B cell (primary cell): ENCODE results near the gene PARD3B. TPM values are rescaled to one million over a fixed set of nuclear protein-coding genes. Genes with fewer than 3 reads are reported as not detected.

Experiments used
- ATAC-seq: fragments of 200-7000 bp; cut with Tn5 transposase; one replicate; pipeline ENCODE4 v1.10.0; 2021; ENCODE audit warnings: low read depth, mild to moderate bottlenecking, moderate number of reproducible peaks, moderate library complexity
- CTCF ChIA-PET: fragments of 350-600 bp; sonication (Branson Sonifier 250); formaldehyde crosslinking; loops from one replicate; lab custom pipeline; 2021; ENCODE audit warnings: antibody characterized with exemption, inconsistent platforms; lab: Charles Lee
- POLR2A ChIA-PET: fragments of 350-600 bp; sonication (Branson Sonifier 250); formaldehyde crosslinking; loops from one replicate; lab custom pipeline; 2021; ENCODE audit warnings: antibody characterized with exemption; lab: Charles Lee
- DNase-seq: peaks from one replicate; pipeline ENCODE4 v3.0.0; 2013
- H2AFZ ChIP-seq: 2 replicates; pipeline ENCODE4 v1.6.1; 2012; ENCODE audit warnings: mild to moderate bottlenecking, low read depth, low read length; ENCODE audit not compliant: insufficient read depth, poor library complexity, severe bottlenecking
- H3K27ac ChIP-seq, 2 donors: 1 replicate in 1 of 2; 2 replicates in 1 of 2; pipeline ENCODE4 v1.5.1; 2012 to 2013; ENCODE audit warnings: low read length in 2 of 2, mild to moderate bottlenecking in 2 of 2, moderate library complexity in 1 of 2
- H3K27me3 ChIP-seq, 4 experiments: fragments of 200-600 bp in 1 of 4; sonication (generic) in 1 of 4; replicated peaks in 1 of 4; 1 replicate in 2 of 4; 2 replicates in 2 of 4; pipeline versions ENCODE4 v1.6.1 to v1.7.0; 2013 to 2016; ENCODE audit warnings: low read length in 3 of 4, mild to moderate bottlenecking in 2 of 4, mixed read lengths in 1 of 4, moderate library complexity in 1 of 4; ENCODE audit not compliant: insufficient read depth in 4 of 4, control insufficient read depth in 3 of 4; ENCODE audit errors: control extremely low read depth in 1 of 4
- H3K36me3 ChIP-seq, 2 experiments: replicated peaks in 1 of 2; 1 replicate in 1 of 2; 2 replicates in 1 of 2; pipeline versions ENCODE4 v1.6.1 to v1.7.1; 2013; ENCODE audit warnings: low read length in 1 of 2; ENCODE audit not compliant: insufficient read depth in 2 of 2, control insufficient read depth in 1 of 2; ENCODE audit errors: control extremely low read depth in 1 of 2, extremely low read depth in 1 of 2
- H3K4me1 ChIP-seq, 2 donors: fragments of 200-600 bp in 1 of 2; sonication (generic) in 1 of 2; 1 replicate in 1 of 2; 2 replicates in 1 of 2; pipeline versions ENCODE4 v1.5.1 to v1.6.1; 2013 to 2017; ENCODE audit warnings: low read length in 2 of 2; ENCODE audit not compliant: control insufficient read depth in 2 of 2, insufficient read depth in 2 of 2
- H3K4me2 ChIP-seq: replicated peaks from 2 replicates; pipeline ENCODE3; 2012; ENCODE audit warnings: mild to moderate bottlenecking, low read depth, low read length; ENCODE audit not compliant: poor library complexity, severe bottlenecking
- H3K4me3 ChIP-seq, 5 experiments: fragments of 200-600 bp in 1 of 5; sonication (generic) in 1 of 5; 1 replicate in 3 of 5; 2 replicates in 2 of 5; pipeline versions ENCODE4 v1.5.1 to v1.7.0; 2011 to 2016; ENCODE audit warnings: low read length in 4 of 5, mild to moderate bottlenecking in 4 of 5, low read depth in 2 of 5, control low read depth in 1 of 5, moderate library complexity in 1 of 5; ENCODE audit not compliant: insufficient read depth in 1 of 5; ENCODE audit errors: control extremely low read depth in 1 of 5, extremely low read depth in 1 of 5
- H3K79me2 ChIP-seq: fragments of 200-600 bp; sonication (generic); one replicate; pipeline ENCODE4 v1.6.0; 2016; ENCODE audit warnings: low read length; ENCODE audit not compliant: control insufficient read depth, insufficient read depth
- H3K9ac ChIP-seq: fragments of 200-600 bp; sonication (generic); 2 replicates; pipeline ENCODE4 v1.6.1; 2017; ENCODE audit warnings: mild to moderate bottlenecking, low read length, moderate library complexity
- H3K9me3 ChIP-seq, 3 donors: one replicate each; pipeline versions ENCODE4 v1.6.1 to v1.7.1; 2013; ENCODE audit warnings: low read length in 2 of 3; ENCODE audit not compliant: control insufficient read depth in 2 of 3, insufficient read depth in 1 of 3; ENCODE audit errors: control extremely low read depth in 1 of 3
- H4K20me1 ChIP-seq: 2 replicates; pipeline ENCODE4 v1.6.0; 2012; ENCODE audit warnings: mild to moderate bottlenecking, low read length; ENCODE audit not compliant: insufficient read depth, control insufficient read depth, poor library complexity, severe bottlenecking
- H3K27ac Mint-ChIP-seq: one replicate; pipeline ENCODE4 v1.8.0; 2021; ENCODE audit warnings: mixed read lengths
- H3K27me3 Mint-ChIP-seq: one replicate; pipeline ENCODE4 v1.8.0; 2021; ENCODE audit warnings: mixed read lengths
- H3K4me1 Mint-ChIP-seq: one replicate; pipeline ENCODE4 v1.8.0; 2021; ENCODE audit warnings: mixed read lengths
- H3K4me3 Mint-ChIP-seq: one replicate; pipeline ENCODE4 v1.8.0; 2021; ENCODE audit warnings: mixed read lengths
- H3K9me3 Mint-ChIP-seq: one replicate; pipeline ENCODE4 v1.8.0; 2022; ENCODE audit warnings: mixed read lengths; ENCODE audit not compliant: insufficient read depth
- EZH2 ChIP-seq: IDR thresholded peaks from 2 replicates; pipeline ENCODE4 v1.6.1; 2012; ENCODE audit warnings: borderline replicate concordance, low read depth, mild to moderate bottlenecking, moderate library complexity, low read length; ENCODE audit not compliant: insufficient read depth, poor library complexity, severe bottlenecking
- WGBS: methylation state at CpG from one replicate; pipeline ENCODE4 v1.1.5; 2013; ENCODE audit warnings: missing lambda C conversion rate; ENCODE audit not compliant: insufficient coverage; 5-methylcytosine and 5-hydroxymethylcytosine counted together
- intact Hi-C: fragments of 100-400 bp; cut with micrococcal nuclease; formaldehyde crosslinking; loops from one replicate; pipeline ENCODE4 v1.10.0; 2022
- polyA plus RNA-seq: library from polyadenylated mRNA; depleted of rRNA; stranded (reverse); fragments of >200 nt; gene quantifications from 2 replicates; pipeline ENCODE4 v1.2.3, GENCODE V29; 2012
- total RNA-seq, 2 donors: library from RNA; stranded (reverse); fragments of 120-200 nt in 1 of 2; gene quantifications; 1 replicate in 1 of 2; 2 replicates in 1 of 2; pipeline versions ENCODE4 v1.2.3 to v1.2.4, GENCODE V29; 2013 to 2022
- TF ChIP-seq, protein P1 (sequence below): fragments of 200-600 bp; IDR thresholded peaks from one replicate; pipeline ENCODE4 v1.8.0; 2022; ENCODE audit warnings: antibody characterized with exemption, mild to moderate bottlenecking

Gene PARD3B
- total and polyA plus RNA-seq, 2 donors (not counting 1 experiment from before 2014, with no cell fraction given), result not detected

DNA sequence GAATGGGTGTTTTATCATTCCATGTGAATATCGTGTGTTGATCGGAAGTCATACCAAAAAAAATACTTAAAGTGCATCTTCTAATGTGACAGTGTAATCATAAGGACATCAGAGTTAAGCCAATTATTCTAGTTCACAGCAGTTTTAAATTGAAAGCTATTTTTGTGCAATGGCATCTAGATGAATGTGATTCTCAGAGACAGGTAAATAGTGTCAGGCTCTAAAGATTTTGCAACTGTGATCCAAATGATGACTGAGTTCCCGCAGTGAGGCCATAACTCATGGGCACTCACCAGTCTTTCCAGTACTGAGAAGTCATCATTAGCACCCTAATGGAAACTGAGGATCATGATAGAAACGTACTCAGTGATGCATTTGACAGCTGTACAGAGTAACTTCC lies 542.6 kb downstream of the PARD3B start:
- Histone ChIP-seq H3K9me3 (no peaks in the 10 kb centered on the region), H3K36me3 (no peaks in the 10 kb centered on the region), H3K4me1 (no peaks in the 10 kb centered on the region), H4K20me1 (no peaks in the 10 kb centered on the region), H3K27me3 (no peaks in the 10 kb centered on the region), H3K27ac (no peak overlapping the region), H3K4me2 (no peak overlapping the region), H2AFZ (no peak overlapping the region), H3K4me3 (no peak overlapping the region), H3K9ac (no peak overlapping the region), H3K79me2 (no peaks in the 10 kb centered on the region)
- POLR2A ChIA-PET, result no interaction called here
- no CpG with 5 or more reads among the region's 4 CpGs for WGBS
- Mint-ChIP-seq H3K27me3 (no peaks in the 10 kb centered on the region), H3K4me3 (no peak overlapping the region), H3K4me1 (no peaks in the 10 kb centered on the region), H3K27ac (no peak overlapping the region), H3K9me3 (no peaks in the 10 kb centered on the region)
- intact Hi-C loops, result no loop called here
- ATAC-seq (no peak), DNase-seq (no peak)
- CTCF ChIA-PET, result no interaction called here
- no peak for TF ChIP-seq EZH2
- TF ChIP-seq, protein P1, sequence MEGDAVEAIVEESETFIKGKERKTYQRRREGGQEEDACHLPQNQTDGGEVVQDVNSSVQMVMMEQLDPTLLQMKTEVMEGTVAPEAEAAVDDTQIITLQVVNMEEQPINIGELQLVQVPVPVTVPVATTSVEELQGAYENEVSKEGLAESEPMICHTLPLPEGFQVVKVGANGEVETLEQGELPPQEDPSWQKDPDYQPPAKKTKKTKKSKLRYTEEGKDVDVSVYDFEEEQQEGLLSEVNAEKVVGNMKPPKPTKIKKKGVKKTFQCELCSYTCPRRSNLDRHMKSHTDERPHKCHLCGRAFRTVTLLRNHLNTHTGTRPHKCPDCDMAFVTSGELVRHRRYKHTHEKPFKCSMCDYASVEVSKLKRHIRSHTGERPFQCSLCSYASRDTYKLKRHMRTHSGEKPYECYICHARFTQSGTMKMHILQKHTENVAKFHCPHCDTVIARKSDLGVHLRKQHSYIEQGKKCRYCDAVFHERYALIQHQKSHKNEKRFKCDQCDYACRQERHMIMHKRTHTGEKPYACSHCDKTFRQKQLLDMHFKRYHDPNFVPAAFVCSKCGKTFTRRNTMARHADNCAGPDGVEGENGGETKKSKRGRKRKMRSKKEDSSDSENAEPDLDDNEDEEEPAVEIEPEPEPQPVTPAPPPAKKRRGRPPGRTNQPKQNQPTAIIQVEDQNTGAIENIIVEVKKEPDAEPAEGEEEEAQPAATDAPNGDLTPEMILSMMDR, result no peak

DNA sequence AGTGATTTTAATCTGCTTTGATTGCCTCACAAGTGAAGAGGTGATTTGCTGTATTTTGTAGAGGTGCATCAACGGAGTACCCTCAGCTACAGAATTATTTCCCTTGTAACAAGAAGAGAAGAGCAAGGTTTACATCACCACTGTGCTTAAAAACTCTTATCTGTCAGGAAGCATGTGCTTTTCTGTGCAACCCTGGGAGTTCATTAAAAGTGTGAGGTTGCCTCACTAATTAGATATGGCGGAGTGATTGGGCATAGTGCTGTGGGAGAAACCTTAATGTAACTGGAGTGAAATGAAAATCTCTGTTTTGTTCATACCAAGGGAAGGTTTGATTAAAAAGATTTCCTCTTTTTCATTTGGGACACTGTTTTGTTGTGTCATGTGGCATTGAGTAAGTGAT lies 544.7 kb downstream of the PARD3B start:
- intact Hi-C loops, result no loop called here
- ATAC-seq (no peak), DNase-seq (no peak)
- H3K4me2 ChIP-seq, result no peak overlapping the region
- no peaks in the 10 kb centered on the region for H3K9me3 Mint-ChIP-seq
- H3K27ac ChIP-seq, result no peak overlapping the region
- H3K9me3 ChIP-seq, result no peaks in the 10 kb centered on the region
- H3K4me1 Mint-ChIP-seq, result no peaks in the 10 kb centered on the region
- POLR2A ChIA-PET, result no interaction called here
- no peak overlapping the region for H2AFZ ChIP-seq
- no peaks in the 10 kb centered on the region for H3K27me3 Mint-ChIP-seq
- H3K36me3 ChIP-seq, result no peaks in the 10 kb centered on the region
- H3K27me3 ChIP-seq, result no peaks in the 10 kb centered on the region
- no peaks in the 10 kb centered on the region for H4K20me1 ChIP-seq
- H3K4me3 Mint-ChIP-seq, result no peak overlapping the region
- CTCF ChIA-PET, result no interaction called here
- WGBS, result 100% methylated on average over 1 of the region's 2 CpGs
- no peak overlapping the region for H3K4me3 ChIP-seq
- no peaks in the 10 kb centered on the region for H3K79me2 ChIP-seq
- H3K4me1 ChIP-seq, result no peaks in the 10 kb centered on the region
- H3K9ac ChIP-seq, result no peak overlapping the region
- TF ChIP-seq, protein P1, result no peak
- TF ChIP-seq EZH2, result no peak
- H3K27ac Mint-ChIP-seq, result no peak overlapping the region
